GM13976 (cell line): ENCODE measurements around the gene SRSF4.

Source experiments
- DNase-seq: peaks from one replicate; pipeline ENCODE4 v3.0.0; 2012; ENCODE audit warnings: low spot score
- in situ Hi-C: fragments of 300-500 bp; cut with MboI; formaldehyde crosslinking; loops from one replicate; pipeline ENCODE4 v1.12.0; 2022; ENCODE audit warnings: low sequenced_read_pairs, mixed read lengths, inconsistent platforms; ENCODE audit not compliant: unreplicated experiment
- TF ChIP-seq, protein P1 (sequence below): IDR thresholded peaks from 2 replicates; pipeline ENCODE4 v1.5.1; 2012; ENCODE audit warnings: borderline replicate concordance, mild to moderate bottlenecking; ENCODE audit not compliant: insufficient read depth; ENCODE audit errors: extremely low read depth, missing control alignments, control extremely low read depth

The SRSF4 gene

DNA sequence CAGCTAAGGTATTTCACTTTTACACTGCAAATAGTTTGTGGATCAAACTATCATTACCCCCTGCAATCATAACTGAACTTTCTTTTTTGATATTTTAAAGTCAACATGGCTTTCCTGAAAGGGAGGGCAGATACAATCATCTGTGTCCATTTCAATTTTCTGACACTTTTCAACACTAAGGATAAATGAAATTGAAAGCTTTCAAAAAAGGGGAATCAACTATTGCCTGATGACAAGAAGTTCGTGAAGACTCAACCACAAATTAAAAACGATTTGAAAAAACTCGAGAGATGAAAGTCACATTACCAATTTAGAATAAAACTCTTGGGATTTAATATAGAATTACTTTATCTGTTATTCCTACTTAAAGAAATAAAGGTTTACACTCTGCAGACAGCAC is 11.7 kb downstream of the SRSF4 start:
- in situ Hi-C loops, result no loop called here
- no peak for DNase-seq
- TF ChIP-seq, protein P1, sequence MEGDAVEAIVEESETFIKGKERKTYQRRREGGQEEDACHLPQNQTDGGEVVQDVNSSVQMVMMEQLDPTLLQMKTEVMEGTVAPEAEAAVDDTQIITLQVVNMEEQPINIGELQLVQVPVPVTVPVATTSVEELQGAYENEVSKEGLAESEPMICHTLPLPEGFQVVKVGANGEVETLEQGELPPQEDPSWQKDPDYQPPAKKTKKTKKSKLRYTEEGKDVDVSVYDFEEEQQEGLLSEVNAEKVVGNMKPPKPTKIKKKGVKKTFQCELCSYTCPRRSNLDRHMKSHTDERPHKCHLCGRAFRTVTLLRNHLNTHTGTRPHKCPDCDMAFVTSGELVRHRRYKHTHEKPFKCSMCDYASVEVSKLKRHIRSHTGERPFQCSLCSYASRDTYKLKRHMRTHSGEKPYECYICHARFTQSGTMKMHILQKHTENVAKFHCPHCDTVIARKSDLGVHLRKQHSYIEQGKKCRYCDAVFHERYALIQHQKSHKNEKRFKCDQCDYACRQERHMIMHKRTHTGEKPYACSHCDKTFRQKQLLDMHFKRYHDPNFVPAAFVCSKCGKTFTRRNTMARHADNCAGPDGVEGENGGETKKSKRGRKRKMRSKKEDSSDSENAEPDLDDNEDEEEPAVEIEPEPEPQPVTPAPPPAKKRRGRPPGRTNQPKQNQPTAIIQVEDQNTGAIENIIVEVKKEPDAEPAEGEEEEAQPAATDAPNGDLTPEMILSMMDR, result no peak

- no peak for DNase-seq
- in situ Hi-C loops, result no loop called here
Observed at GRCh38 chr1:29167904-29168303, 13.8 kb downstream of the SRSF4 start.

GRCh38 chr1:29166291-29166878 is 15.3 kb downstream of the SRSF4 start:
- TF ChIP-seq, protein P1, result no peak
- no peak for DNase-seq
- in situ Hi-C loops, result no loop called here

More at GRCh38 chr1:29167904-29168303, 13.8 kb downstream of the SRSF4 start:
- TF ChIP-seq, protein P1, result no peak

- DNase-seq, result no peak
- TF ChIP-seq, protein P1, result no peak
- in situ Hi-C loops, result no loop called here
Observed at GRCh38 chr1:29164588-29164987, 17.1 kb downstream of the SRSF4 start.

GRCh38 chr1:29162476-29163138 is 19.1 kb downstream of the SRSF4 start:
- in situ Hi-C loops, result no loop called here
- no peak for DNase-seq

DNA sequence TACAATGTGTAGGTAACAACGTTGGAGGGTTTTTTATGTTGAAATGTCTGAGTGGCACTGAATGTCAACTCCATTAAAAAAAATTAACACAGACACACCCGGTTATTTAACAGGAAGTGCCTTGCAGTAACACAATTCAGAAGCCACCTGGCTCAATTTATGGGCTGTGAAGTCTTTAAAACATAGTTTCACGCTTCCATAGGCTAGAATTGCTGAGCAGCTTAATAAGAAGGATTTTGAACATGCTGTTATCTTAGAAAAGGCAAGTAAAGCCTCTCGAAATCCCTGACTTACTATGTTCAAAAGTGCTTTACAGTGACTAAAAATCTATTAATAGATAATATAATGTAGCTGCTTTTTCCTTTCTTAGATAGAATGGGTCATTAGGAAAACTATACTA is 19.7 kb downstream of the SRSF4 start:
- TF ChIP-seq, protein P1, result no peak
- in situ Hi-C loops, result no loop called here
- DNase-seq, result no peak

More at GRCh38 chr1:29162476-29163138, 19.1 kb downstream of the SRSF4 start:
- TF ChIP-seq, protein P1, result no peak
